COLO829 (cell line): ENCODE results near the gene SEC24A.
A peak's percentile ranks its signal among the peaks of the same experiment; 100 is the strongest.
"Not testable (repeated sequence)": the region's sequence is repeated elsewhere in the genome, so short reads cannot be mapped to it uniquely, and the experiment has no call there.

Experiments
- DNase-seq: peaks from one replicate; pipeline ENCODE4 v3.0.0; 2012; ENCODE audit warnings: low spot score

The SEC24A gene

GRCh38 chr5:134648425-134649162 is at the start of gene SEC24A:
Gene SEC24A, plus strand, starts transcription at chr5:134648785. Its CDS starts 292 bp downstream, at chr5:134649077.
- peak; percentile 79 for DNase-seq

GRCh38 chr5:134599820-134600219 is 48.8 kb upstream of the SEC24A start:
- not testable (repeated sequence) for DNase-seq

- no peak for DNase-seq
Observed at GRCh38 chr5:134600600-134600999, 48.0 kb upstream of the SEC24A start.

GRCh38 chr5:134603059-134603458 is 45.5 kb upstream of the SEC24A start:
- DNase-seq: no peak

GRCh38 chr5:134604908-134605307 is 43.7 kb upstream of the SEC24A start:
- DNase-seq: no peak

- DNase-seq: no peak
Observed at GRCh38 chr5:134606726-134607125, 41.9 kb upstream of the SEC24A start.

- no peak for DNase-seq
Observed at GRCh38 chr5:134608555-134608954, 40.0 kb upstream of the SEC24A start.

- no peak for DNase-seq
Observed at GRCh38 chr5:134609232-134609851, 39.2 kb upstream of the SEC24A start.

GRCh38 chr5:134610725-134611124 is 37.9 kb upstream of the SEC24A start:
- no peak for DNase-seq

- DNase-seq: no peak
Observed at GRCh38 chr5:134611515-134611914, 37.1 kb upstream of the SEC24A start.

- DNase-seq: no peak
Observed at GRCh38 chr5:134614450-134615085, 34.0 kb upstream of the SEC24A start.

GRCh38 chr5:134620634-134621033 is 28.0 kb upstream of the SEC24A start:
- DNase-seq: peak; percentile 12

- no peak for DNase-seq
Observed at GRCh38 chr5:134625559-134625958, 23.0 kb upstream of the SEC24A start.

- no peak for DNase-seq
Observed at GRCh38 chr5:134626369-134627014, 22.1 kb upstream of the SEC24A start.

- DNase-seq: no peak
Observed at GRCh38 chr5:134634227-134634626, 14.4 kb upstream of the SEC24A start.

- DNase-seq: not testable (repeated sequence)
Observed at GRCh38 chr5:134635366-134635765, 13.2 kb upstream of the SEC24A start.

- no peak for DNase-seq
Observed at GRCh38 chr5:134637116-134637721, 11.4 kb upstream of the SEC24A start.

GRCh38 chr5:134638760-134639201 is 9.8 kb upstream of the SEC24A start:
- no peak for DNase-seq

- DNase-seq: no peak
Observed at GRCh38 chr5:134642931-134643530, 5.6 kb upstream of the SEC24A start.

- peak; percentile 33 for DNase-seq
Observed at GRCh38 chr5:134647750-134648424, 698 bp upstream of the SEC24A start.

- DNase-seq: peak; percentile 8
Observed at GRCh38 chr5:134649163-134649835, 714 bp downstream of the SEC24A start.
